HG03565 (cell line): ENCODE measurements around the gene EPHA7.

Source experiments
- ATAC-seq: cut with Tn5 transposase; IDR thresholded peaks from one replicate; pipeline ENCODE4 v1.9.1; 2021; ENCODE audit warnings: mild to moderate bottlenecking, moderate library complexity; ENCODE audit not compliant: unreplicated experiment

EPHA7 gene

GRCh38 chr6:93260881-93261280, 158.5 kb downstream of the EPHA7 start:
- no peak for ATAC-seq

- no peak for ATAC-seq
Measured at GRCh38 chr6:93259332-93259731, 160.0 kb downstream of the EPHA7 start.

- ATAC-seq = no peak
Measured at GRCh38 chr6:93252930-93253329, 166.4 kb downstream of the EPHA7 start.

- ATAC-seq = no peak
Measured at GRCh38 chr6:93248631-93249030, 170.7 kb downstream of the EPHA7 start.

GRCh38 chr6:93243231-93243778, 176.1 kb downstream of the EPHA7 start:
- ATAC-seq = no peak

GRCh38 chr6:93242049-93242448, 177.3 kb downstream of the EPHA7 start:
- ATAC-seq = no peak

- ATAC-seq = no peak
Measured at GRCh38 chr6:93238632-93239031, 180.7 kb downstream of the EPHA7 start.

GRCh38 chr6:93235775-93236174, 183.6 kb downstream of the EPHA7 start:
- no peak for ATAC-seq

- no peak for ATAC-seq
Measured at GRCh38 chr6:93226822-93227221, 192.5 kb downstream of the EPHA7 start.

- ATAC-seq = no peak
Measured at GRCh38 chr6:93222071-93222851, 197.1 kb downstream of the EPHA7 start.

GRCh38 chr6:93219447-93219846, 199.9 kb downstream of the EPHA7 start:
- ATAC-seq = no peak

GRCh38 chr6:93218096-93218495, 201.3 kb downstream of the EPHA7 start:
- ATAC-seq = no peak

- no peak for ATAC-seq
Measured at GRCh38 chr6:93213028-93213427, 206.3 kb downstream of the EPHA7 start.

GRCh38 chr6:93210908-93211307, 208.5 kb downstream of the EPHA7 start:
- no peak for ATAC-seq

GRCh38 chr6:93209358-93209757, 210.0 kb downstream of the EPHA7 start:
- ATAC-seq = no peak

- ATAC-seq = no peak
Measured at GRCh38 chr6:93196406-93196970, 222.9 kb downstream of the EPHA7 start.

GRCh38 chr6:93194480-93194879, 224.9 kb downstream of the EPHA7 start:
- ATAC-seq = no peak

- ATAC-seq = no peak
Measured at GRCh38 chr6:93193868-93194267, 225.5 kb downstream of the EPHA7 start.
